WI38 (cell line): ENCODE data around the gene GPR4.
A peak's percentile ranks its signal among the peaks of the same experiment; 100 is the strongest.

ENCODE experiments used
- H3K4me3 ChIP-seq: 2 replicates; pipeline ENCODE4 v1.5.1; 2011; ENCODE audit warnings: low read depth, mild to moderate bottlenecking, control low read depth, low read length
- TF ChIP-seq, protein P1 (sequence below): IDR thresholded peaks from 2 replicates; pipeline ENCODE4 v1.5.1; 2012; ENCODE audit warnings: low read depth, mild to moderate bottlenecking, control low read depth, low read length

GPR4 gene

GRCh38 chr19:45574526-45574925, 27.5 kb downstream of the GPR4 start:
- no peak overlapping the region for H3K4me3 ChIP-seq
- TF ChIP-seq, protein P1, sequence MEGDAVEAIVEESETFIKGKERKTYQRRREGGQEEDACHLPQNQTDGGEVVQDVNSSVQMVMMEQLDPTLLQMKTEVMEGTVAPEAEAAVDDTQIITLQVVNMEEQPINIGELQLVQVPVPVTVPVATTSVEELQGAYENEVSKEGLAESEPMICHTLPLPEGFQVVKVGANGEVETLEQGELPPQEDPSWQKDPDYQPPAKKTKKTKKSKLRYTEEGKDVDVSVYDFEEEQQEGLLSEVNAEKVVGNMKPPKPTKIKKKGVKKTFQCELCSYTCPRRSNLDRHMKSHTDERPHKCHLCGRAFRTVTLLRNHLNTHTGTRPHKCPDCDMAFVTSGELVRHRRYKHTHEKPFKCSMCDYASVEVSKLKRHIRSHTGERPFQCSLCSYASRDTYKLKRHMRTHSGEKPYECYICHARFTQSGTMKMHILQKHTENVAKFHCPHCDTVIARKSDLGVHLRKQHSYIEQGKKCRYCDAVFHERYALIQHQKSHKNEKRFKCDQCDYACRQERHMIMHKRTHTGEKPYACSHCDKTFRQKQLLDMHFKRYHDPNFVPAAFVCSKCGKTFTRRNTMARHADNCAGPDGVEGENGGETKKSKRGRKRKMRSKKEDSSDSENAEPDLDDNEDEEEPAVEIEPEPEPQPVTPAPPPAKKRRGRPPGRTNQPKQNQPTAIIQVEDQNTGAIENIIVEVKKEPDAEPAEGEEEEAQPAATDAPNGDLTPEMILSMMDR, result no peak

DNA sequence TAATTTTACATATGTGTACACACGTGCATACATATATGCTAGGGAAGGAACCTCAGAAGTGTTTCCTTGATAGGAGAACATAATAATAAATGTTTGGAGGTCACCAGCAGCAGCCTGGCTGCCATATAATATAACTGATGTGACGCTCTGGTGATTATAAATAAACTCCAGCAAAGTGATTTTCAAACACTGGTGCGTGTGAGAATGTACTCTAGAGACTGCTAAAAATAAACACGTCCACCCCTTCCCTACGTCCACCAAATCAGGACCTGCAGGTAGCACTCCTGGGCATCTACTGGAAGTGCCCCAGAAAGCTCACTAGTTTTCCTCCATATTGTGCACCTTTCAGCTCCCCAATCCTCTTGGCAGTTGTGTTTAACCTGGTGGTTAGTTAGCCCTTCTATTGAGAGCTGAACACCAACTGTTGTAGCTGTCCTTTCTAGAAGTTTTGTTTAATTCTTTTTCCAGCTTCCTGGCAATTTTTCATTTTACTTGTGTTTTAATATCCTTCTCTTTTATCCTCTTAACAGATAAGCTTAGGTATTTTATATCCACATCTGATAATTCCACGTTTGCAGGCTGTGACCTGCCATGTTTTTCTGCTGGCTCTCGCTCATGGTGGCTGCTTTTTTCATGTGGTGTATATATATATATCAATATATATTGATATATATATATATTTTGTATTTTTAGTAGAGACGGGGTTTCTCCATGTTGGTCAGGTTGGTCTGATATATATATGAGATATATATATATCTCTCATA, 30.4 kb downstream of the GPR4 start:
- TF ChIP-seq, protein P1, result no peak
- H3K4me3 ChIP-seq, result no peak overlapping the region

DNA sequence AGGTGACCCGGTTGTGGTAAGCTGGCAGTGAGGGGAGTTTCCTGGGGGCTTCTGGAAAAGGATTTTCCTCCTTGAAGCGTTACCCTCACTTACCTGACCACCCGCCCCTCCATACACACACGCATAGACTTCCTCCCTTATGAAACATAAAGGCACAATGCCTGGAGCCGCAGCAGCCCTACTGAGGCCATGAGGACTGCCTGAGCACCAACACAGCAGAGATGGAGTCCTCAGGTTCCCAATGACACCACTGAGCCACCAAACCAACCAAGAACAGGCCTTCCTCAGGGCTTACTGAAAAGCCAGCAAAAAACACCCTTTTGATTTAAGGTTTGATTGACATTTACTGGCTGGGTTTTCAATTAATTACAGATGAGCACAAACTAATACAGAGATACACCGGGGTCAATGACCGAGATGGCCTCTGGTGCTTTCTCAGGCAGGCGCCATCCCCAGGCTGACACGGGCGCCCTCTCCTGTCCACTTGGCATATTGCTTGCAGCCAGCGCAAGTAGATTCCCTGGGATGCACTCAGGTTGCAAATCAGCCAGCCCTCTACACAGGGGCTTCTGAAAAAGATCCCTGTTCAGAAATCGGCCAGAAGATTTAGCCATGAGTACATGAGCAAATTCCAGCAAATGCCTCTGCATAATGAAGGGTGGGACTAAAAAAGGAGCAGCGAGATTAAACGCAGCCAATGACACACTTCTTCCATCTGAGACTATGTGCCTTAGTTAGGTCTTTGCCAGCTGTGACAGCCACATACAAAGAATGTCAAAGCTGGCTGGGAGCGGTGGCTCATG, 32.2 kb downstream of the GPR4 start:
- TF ChIP-seq, protein P1, result peak; percentile 62
- H3K4me3 ChIP-seq, result no peak overlapping the region

- H3K4me3 ChIP-seq, result no peak overlapping the region
- TF ChIP-seq, protein P1, result no peak
These were observed 33.3 kb downstream of the GPR4 start for GRCh38 chr19:45568732-45569131.

DNA sequence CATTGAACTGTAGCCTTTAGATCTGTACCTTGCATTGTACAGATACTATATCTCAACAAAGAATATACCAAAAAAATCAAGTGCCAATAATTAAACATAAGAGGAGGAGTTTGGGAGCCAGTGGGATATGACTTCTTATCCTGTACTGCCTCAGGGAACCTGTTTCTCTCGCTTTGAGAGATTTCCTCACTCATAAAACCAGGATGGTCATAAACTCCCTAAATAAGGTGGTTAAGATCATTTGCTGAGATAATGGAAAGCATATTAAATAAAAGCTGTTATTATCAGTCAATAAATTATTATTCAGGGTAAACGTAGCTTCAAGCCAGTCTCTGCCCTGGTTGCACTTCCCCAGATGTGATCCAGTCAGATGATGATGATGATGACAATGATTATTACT, 34.4 kb downstream of the GPR4 start:
- H3K4me3 ChIP-seq, result no peak overlapping the region
- TF ChIP-seq, protein P1, result no peak

DNA sequence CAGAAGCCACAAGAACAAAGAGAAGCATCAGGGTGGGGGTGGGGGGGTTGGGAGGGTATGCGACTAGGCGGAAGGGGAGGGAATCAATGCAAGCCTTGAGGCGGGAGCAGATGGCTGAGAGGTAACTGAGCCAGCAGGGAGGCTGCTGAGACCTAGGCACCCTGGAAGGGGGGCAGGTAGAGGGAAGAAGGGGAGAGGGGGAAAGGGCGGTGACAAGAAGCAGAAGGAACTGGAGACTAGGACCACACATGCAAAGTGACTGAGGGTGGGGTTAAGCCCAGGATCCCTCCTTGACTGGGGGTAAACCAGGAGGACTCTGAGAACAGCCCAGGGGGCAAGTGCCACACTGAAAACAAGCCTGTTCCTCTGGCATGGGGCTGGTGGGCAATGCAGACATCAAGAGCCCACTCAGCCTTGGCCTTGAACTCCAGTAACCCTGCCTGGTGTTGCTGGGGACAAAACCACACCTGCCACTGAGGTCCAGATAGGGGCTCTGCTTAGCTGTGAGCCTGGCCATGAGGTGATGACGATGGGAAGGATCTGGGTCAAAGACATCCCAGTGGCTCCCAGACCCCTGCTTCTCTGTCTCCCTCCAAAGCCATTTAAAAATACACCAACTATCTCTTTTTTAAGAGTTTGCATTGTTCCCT, 37.8 kb downstream of the GPR4 start:
- TF ChIP-seq, protein P1, result no peak
- no peak overlapping the region for H3K4me3 ChIP-seq

- no peak overlapping the region for H3K4me3 ChIP-seq
- TF ChIP-seq, protein P1, result no peak
These were observed 41.3 kb downstream of the GPR4 start for GRCh38 chr19:45560686-45561085.
